Endothelial cell of hepatic sinusoid (primary cell): Measurements from ENCODE around the gene FAM174C.

Experiments used
- in situ Hi-C: cut with HindIII; loops from 2 replicates; pipeline ENCODE4 v1.10.0; 2017; ENCODE audit warnings: low sequenced_read_pairs

The FAM174C gene

DNA sequence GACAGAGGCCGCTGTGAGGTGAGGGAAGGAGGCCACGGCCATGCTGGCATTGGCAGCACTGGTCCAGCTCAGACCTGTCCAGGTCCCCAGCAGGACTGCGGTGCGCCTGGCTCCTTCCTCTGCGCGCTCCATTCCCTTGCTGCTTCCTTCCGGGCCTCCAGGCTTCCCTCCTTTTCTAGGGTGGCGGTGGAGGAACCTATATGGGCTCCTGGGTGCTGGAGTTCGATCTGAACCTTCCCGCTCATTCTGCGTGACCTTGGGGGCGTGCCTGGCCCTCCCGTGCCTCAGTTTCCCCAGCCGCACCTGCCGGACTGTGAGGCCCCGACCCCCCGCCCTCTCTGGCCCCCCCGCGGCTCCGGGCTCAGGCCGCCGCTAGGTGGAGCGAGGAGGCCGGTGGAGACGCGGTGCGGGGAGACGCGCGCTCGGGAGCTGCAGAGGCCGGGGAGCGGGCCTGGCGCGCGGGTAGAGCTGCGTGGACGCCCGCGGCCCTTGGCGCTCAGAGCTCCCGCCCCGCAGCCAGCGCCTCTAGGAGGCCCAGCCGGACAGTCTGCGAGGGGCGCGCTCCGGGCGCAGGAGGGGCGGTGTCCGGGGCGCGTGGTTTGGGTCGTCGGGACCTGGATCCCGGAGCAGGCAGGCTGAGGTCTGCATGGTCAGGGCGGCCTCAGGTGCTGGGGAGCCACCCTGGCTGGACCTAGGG lies 40.3 kb downstream of the FAM174C start:
- in situ Hi-C loops: no loop called here

DNA sequence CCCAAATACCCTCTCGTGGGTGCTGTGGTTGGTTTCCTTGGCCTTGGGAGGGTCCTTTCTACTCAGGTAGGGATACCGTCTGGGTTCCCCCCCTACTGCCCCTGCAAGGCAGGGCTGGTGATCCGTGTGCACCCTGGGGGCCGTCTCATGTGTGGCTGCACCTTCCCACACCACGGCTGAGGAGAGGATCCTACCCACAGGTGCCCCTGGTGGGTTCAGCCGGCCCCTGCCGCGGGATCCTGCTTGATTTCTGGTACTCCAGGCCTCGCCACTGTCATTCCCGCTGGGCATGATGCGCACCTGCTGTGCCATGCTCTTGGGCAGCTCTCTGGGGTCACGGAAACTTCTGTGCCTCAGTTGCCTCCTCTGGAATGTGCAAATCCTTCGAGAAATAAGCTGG lies 41.1 kb downstream of the FAM174C start:
- in situ Hi-C loops: no loop called here

DNA sequence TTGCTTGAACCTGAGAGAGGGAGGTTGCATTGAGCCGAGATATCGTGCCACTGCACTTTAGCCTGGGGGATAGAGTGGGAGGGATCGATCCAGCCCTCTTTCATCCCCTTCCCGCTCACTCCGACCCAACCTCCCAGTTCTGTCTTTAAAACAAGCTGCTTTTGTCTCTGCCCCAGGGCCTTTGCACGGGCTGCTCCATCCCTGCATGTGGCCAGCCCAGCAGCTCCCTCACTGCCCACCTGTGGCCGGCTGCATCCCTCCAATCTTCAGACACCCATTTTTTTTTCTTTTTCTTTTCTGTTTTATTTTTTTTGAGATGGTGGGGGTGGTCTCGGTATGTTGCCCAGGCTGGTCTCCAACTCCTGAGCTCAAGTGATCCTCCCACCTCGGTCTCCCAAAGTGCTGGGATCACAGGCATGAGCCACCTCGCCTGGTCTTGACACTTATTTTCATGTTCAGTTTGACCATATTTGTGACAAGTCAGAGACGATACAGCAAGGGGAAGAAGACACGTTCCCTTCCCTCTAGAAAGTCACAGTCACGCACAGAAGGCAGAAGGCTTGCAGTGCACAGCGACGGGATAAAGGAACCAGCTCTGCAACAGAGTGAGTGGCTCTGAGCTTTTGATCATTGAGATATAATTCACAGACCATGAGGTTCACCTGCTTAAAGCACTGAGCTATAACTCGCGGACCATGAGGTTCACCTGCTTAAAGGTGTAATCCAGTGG lies 42.1 kb downstream of the FAM174C start:
- in situ Hi-C loops: no loop called here

DNA sequence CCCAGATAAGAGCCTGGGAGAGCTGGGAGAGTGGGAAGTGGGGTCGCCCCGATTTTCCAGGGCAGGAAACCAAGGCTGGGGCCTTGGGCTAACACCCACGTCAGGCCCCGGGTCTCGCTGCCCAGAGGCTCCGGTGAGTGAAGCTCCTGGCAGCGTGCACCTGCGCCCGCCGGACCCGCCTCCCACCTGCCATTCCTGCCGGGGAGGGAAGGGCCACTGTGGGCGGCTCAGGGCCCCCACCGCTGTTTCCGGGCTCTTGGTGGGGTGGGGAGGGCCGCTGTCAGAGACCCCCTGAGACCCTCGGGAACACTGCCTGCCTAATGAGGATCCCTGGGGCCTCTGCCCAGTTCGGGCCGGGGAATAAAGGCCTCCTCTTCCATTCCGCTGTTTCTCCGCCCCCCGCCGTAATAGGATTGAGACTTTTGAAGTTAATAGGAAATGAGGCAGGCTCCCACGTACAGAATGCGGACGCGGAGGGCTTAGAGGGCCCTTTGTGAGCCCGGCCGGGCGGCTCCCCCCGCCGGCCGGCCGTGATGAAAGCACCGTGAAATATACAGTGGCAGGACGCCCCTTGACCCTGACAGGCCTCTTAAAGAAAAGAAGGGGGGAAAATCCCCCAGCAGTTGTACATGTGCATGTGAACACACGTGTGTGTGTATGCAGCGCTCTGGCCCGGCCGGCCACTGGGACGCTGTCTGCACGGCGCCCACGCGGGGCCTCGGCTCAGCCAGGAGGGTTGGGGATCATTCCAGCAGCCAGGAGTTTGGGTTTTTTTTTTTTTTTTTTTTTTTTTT lies 43.5 kb downstream of the FAM174C start:
- in situ Hi-C loops: no loop called here

DNA sequence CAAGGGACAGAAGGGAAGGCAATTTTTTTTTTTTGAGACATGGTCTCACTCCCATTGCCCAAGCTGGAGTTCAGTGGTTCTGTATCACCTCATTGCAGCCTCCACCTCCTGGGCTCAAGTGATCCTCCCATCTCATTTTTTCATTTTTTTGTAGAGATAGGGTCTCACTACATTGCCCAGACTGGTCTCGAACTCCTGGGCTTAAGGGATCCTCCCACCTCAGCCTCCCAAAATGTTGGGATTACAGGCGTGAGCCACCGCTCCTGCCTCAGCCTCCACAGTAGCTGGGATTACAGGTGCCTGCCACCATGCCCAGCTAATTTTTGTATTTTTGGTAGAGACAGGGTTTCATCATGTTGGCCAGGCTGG lies 44.9 kb downstream of the FAM174C start:
- in situ Hi-C loops: loop anchor here (5.0 kb wide), 3 partner anchors 38 to 77 kb away; no protein-coding TSS in a partner anchor

DNA sequence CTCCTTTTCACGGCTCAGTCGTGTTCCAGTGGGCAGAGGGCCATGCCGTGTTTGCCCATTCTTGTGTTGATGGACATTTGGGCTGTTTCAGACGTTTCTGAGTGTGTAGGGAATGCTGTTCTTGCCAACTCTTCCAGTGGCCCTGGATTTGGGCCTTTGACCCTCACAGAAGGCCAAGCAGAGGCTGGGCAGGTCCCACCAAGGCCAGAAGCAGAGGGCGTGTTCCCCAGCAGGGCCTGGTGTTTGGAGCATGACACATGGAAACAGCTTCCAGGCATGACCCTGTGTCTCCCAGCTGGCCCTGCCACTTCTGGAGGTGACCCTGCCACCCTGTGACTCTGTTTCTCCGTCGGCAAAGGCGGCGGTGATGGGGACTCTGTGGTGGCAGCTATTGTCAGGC lies 46.2 kb downstream of the FAM174C start:
- in situ Hi-C loops: loop anchor here (5.0 kb wide), 3 partner anchors 39 to 76 kb away; no protein-coding TSS in a partner anchor

DNA sequence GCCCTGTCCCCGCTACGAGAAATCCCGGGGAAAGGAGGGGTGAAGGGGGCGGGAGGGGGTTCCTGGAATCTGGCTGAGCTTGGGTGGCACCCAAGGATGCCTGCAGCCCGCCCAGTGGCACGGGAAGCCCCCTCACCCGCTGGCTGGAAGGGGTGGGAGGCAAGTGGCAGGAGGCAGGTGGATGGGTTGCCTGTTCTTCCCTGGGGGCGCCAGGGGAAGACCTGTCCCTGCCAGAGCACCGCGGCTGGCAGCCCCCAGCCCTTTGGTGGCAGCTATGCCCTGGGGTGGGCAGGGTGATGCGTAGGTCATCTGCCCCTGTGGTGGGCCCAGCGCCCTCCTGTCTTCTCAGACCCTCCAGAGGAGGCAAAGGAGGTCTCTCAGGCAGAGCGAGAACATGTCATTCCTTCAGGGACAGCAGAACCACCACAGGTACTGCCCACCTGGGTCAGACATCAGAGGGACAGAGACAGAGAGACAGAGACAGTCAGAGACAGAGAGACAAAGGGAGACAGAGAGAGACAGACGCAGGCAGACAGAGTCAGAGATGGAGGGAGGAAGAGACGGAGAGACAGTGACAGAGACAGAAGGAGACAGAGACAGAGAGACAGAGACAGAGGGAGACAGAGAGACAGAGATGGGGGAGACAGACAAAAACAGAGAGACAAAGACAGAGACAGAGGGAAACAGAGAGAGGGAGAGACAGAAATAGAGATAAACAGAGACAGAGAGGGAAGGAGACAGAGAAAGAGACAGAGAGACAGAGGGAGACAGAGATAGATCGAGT lies 47.1 kb downstream of the FAM174C start:
- in situ Hi-C loops: loop anchor here (5.0 kb wide), 3 partner anchors 40 to 75 kb away; no protein-coding TSS in a partner anchor

DNA sequence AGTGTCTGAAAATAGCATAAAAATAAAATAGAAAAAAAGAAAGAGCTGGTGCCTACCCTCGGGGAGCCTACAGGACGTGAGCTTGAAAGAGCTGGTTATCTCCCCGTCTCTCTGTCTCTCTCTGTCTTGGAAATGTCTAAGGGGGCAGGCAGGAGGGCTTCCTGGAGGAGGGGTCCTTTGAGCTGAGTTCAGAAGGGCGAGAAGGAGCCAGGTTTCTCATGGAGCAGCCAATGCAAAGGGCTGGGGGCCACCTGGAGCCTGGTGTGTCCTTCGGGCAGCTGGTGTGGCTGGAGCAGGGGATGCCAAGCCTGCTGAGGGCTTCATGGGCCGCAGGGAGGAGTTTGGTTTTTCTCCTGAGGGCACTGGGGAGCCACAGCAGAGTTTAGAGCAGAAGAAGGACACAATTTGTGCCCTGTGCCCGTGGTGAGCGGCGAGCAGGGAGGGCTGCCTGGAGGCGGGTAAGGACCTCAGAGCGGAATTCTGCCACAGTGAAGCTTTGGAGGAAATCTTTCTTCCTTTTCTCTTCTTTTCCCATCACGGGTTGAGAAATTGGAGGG lies 49.0 kb downstream of the FAM174C start:
- in situ Hi-C loops: loop anchor here (5.0 kb wide), 3 partner anchors 42 to 73 kb away; no protein-coding TSS in a partner anchor

DNA sequence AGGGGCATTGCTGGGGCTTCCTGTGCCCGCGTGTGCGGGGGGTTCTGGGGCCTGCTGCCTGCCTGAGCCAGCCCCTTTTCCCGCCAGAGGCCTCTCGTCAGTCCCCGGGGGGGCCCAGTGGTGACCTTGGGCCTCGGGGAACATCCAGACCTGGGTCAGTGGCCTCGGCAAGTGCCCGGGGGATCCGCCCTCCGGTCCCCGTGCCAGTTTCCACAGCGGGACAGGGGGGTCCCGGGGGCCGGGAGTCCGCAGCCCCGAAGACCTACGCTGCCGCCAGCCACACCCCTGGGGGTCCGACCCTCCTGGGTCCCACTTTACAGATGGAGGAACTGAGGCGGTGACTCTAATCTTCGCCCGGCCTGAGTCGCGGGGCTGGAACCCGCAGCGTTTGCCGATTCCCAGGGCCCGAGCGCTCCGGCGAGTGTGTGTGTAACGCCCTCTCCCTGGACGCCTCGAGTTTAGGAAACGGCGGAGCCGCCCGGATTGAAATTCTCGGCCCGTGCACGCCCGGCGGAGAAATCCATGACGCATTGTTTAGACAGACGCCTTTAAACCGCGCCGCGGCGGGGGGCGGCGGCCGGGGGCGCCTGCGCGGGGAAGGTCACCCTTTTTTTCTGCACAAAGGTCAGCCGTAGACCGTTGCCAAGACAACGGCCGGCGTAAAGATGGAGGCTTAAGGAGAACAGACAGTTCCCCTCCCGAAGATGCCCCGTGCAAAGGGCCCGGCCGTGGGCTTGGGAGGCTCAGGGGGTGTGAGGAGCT lies 49.7 kb downstream of the FAM174C start:
- in situ Hi-C loops: loop anchor here (5.0 kb wide), 3 partner anchors 43 to 72 kb away; no protein-coding TSS in a partner anchor

DNA sequence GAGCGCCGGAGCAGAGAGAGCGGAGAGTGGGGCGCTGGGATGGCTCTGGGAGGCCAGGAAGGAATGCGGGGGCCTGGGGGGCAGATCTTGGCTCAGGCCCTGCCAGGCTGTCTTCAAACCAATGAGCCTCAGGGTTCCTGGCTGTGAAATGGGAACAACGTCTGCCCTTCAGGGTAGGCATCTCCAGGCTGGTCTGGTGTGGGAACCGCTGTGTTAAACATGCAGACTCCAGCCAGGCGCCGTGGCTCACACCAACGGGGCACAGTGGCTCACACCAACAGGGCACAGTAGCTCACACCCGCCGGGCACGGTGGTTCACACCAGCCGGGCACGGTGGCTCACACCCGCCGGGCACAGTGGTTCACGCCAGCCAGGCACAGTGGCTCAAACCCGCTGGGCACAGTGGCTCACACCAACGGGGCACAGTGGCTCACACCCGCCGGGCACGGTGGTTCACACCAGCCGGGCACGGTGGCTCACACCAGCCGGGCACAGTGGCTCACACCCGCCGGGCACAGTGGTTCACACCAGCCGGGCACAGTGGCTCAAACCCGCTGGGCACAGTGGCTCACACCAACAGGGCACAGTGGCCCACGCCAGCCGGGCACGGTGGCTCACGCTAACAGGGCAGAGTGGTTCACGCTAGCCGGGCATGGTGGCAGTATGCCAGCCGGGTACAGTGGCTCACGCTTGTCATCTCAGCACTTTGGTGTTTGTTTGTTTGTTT lies 50.4 kb downstream of the FAM174C start:
- in situ Hi-C loops: no loop called here

DNA sequence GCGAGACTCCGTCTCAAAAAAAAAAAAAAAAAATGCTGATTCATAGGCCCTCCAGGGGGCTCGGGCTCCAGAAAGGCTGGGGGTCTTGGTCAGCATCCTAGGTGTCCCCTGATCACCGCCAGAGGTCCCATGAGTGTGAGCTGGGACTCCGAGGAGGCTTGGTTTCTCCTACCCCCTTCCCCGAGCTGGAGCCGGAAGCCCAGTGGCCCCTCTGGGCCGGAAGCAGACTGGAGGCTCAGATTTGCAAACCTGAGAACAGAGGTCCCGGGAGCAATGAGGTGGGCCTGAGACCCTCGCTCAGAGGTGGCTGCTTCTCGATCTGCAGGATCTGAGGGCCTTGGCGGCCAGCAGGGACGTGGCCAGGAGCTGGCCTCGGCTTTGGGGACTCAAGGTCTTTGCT lies 51.8 kb downstream of the FAM174C start:
- in situ Hi-C loops: no loop called here
